Activated B cell treated with CpG ODN at 0.5 μM for 24 hours (primary cell): ENCODE results near the gene DNTTIP2. TPM values are rescaled to one million over a fixed set of nuclear protein-coding genes. Genes with fewer than 3 reads are reported as not detected.
"Not testable (repeated sequence)": the region's sequence is repeated elsewhere in the genome, so short reads cannot be mapped to it uniquely, and the experiment has no call there.

Experiments used
- ATAC-seq: fragments of 200-7000 bp; cut with Tn5 transposase; one replicate; pipeline ENCODE4 v1.10.0; 2021; ENCODE audit warnings: low read depth, mild to moderate bottlenecking, moderate library complexity
- CTCF ChIA-PET: fragments of 350-600 bp; sonication (Branson Sonifier 250); formaldehyde crosslinking; loops from one replicate; lab custom pipeline; 2021; ENCODE audit warnings: antibody characterized with exemption; lab: Charles Lee
- POLR2A ChIA-PET: fragments of 350-600 bp; sonication (Branson Sonifier 250); formaldehyde crosslinking; loops from one replicate; lab custom pipeline; 2021; ENCODE audit warnings: antibody characterized with exemption; lab: Charles Lee
- DNase-seq: peaks from one replicate; pipeline ENCODE4 v3.0.0; 2022
- H3K27ac Mint-ChIP-seq: one replicate; pipeline ENCODE4 v1.8.0; 2020; ENCODE audit warnings: mixed read lengths
- H3K27me3 Mint-ChIP-seq: one replicate; pipeline ENCODE4 v1.8.0; 2021; ENCODE audit warnings: mixed read lengths
- H3K36me3 Mint-ChIP-seq: one replicate; pipeline ENCODE4 v1.8.0; 2021; ENCODE audit warnings: low read depth, mixed read lengths
- H3K4me1 Mint-ChIP-seq: one replicate; pipeline ENCODE4 v1.8.0; 2021; ENCODE audit warnings: mixed read lengths
- H3K4me3 Mint-ChIP-seq: one replicate; pipeline ENCODE4 v1.8.0; 2020; ENCODE audit warnings: mild to moderate bottlenecking, mixed read lengths
- H3K9me3 Mint-ChIP-seq: one replicate; pipeline ENCODE4 v1.8.0; 2020; ENCODE audit warnings: mixed read lengths
- intact Hi-C: fragments of 100-400 bp; cut with micrococcal nuclease; formaldehyde crosslinking; loops from one replicate; pipeline ENCODE4 v1.15.1; 2024
- total RNA-seq: library from RNA; stranded (reverse); gene quantifications from 2 replicates; pipeline ENCODE4 v1.2.3, GENCODE V29; 2022
- TF ChIP-seq, protein P1 (sequence below): fragments of 200-600 bp; IDR thresholded peaks from one replicate; pipeline ENCODE4 v1.8.0; 2022; ENCODE audit warnings: antibody characterized with exemption, mild to moderate bottlenecking

The DNTTIP2 gene
- total RNA-seq, 1 donor from 2014 or later = 69.7 TPM

DNA sequence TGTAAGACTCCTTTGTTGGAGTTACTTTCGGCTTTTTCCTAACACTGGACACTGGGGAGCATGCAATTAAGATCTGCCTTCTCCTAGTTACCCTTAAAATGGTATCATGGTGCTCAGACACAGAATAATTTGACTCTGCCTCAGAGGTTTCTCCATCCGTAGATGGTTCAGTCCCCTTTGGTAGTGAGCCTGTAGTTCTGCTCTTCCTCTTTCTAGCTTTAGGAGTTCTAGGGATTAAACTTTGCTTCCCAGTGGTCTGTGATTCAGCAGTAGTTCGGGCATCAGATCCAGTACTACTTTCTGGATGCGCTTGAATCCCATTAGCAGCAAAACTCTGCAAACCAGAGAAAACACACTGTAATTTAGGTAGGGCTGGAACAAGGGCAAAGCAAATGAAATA is 1.5 kb downstream of the DNTTIP2 start:
- H3K9me3 Mint-ChIP-seq = no peaks in the 10 kb centered on the region
- H3K4me1 Mint-ChIP-seq = peaks cover 46% of the 10 kb centered on the region
- peak overlapping the region; percentile 96 for H3K4me3 Mint-ChIP-seq
- TF ChIP-seq, protein P1, sequence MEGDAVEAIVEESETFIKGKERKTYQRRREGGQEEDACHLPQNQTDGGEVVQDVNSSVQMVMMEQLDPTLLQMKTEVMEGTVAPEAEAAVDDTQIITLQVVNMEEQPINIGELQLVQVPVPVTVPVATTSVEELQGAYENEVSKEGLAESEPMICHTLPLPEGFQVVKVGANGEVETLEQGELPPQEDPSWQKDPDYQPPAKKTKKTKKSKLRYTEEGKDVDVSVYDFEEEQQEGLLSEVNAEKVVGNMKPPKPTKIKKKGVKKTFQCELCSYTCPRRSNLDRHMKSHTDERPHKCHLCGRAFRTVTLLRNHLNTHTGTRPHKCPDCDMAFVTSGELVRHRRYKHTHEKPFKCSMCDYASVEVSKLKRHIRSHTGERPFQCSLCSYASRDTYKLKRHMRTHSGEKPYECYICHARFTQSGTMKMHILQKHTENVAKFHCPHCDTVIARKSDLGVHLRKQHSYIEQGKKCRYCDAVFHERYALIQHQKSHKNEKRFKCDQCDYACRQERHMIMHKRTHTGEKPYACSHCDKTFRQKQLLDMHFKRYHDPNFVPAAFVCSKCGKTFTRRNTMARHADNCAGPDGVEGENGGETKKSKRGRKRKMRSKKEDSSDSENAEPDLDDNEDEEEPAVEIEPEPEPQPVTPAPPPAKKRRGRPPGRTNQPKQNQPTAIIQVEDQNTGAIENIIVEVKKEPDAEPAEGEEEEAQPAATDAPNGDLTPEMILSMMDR = no peak
- CTCF ChIA-PET = no interaction called here
- DNase-seq (no peak), ATAC-seq (no peak)
- H3K36me3 Mint-ChIP-seq = peaks cover 55% of the 10 kb centered on the region
- intact Hi-C loops = loop anchor here (10.0 kb wide), 1 partner anchor 1043 kb away; the partner anchor contains the start of gene RPL5
- POLR2A ChIA-PET = no interaction called here
- peak overlapping the region; percentile 37 for H3K27ac Mint-ChIP-seq
- no peaks in the 10 kb centered on the region for H3K27me3 Mint-ChIP-seq

DNA sequence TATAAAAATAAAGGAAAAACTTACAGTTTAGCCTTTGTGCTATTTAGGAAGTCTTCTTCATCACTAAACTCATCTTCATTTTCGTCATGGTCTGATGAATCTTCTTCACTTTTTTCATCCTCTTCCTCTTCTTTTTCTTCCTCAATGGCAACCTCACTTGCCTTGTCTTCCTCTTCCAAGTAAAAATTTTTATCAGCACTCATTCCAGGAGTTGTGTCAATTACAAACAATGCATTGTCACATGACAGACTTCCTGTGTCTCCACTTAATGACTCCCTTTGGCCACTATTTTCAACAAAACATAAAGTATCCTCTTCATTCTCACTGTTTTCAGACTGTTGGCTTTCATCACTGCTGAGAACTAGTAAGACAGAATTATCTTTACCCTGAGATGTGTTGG is 2.8 kb downstream of the DNTTIP2 start:
- H3K4me1 Mint-ChIP-seq = peaks cover 46% of the 10 kb centered on the region

DNA sequence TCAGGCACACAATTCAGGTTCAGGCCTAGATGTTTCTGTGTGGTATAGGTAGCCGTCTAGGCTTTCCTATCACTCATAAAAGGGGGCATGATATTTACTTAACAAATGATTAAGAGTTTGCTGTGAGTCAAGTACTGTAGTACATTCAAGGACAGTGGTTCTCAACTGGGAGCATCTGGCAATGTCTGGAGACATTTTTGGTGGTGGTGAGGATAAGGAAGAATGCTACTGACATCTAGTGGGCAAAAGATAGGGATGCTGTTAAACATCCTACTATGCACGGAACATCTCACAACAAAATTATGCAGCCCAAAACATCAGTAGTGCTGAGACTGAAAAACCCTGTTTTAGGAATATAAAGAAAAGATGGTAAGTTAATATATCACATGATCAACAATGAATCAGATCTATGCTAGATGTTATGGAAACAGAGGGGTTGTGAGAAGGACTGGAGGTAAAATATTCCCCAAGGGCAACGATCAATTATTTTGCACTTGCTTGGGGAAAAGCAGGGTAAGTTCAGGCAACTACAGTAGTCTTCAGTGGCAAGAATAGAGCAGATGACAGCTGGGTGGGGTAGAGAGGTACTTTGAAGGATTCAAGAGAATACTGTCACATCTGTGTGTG is 4.9 kb downstream of the DNTTIP2 start:
- no peak overlapping the region for H3K4me3 Mint-ChIP-seq
- ChIA-PET CTCF (no interaction called here), POLR2A (no interaction called here)
- intact Hi-C loops = loop anchor here (1.0 to 10.0 kb wide), 5 partner anchors 28 to 1039 kb away; partner anchors contain the start of gene RPL5
- H3K4me1 Mint-ChIP-seq = peaks cover 40% of the 10 kb centered on the region
- TF ChIP-seq, protein P1 = no peak
- no peaks in the 10 kb centered on the region for H3K9me3 Mint-ChIP-seq
- ATAC-seq (no peak), DNase-seq (no peak)
- no peak overlapping the region for H3K27ac Mint-ChIP-seq
- H3K27me3 Mint-ChIP-seq = no peaks in the 10 kb centered on the region
- peaks cover 82% of the 10 kb centered on the region for H3K36me3 Mint-ChIP-seq

More for the DNA sequence above, 2.8 kb downstream of the DNTTIP2 start:
- intact Hi-C loops = loop anchor here (10.0 kb wide), 1 partner anchor 1041 kb away; the partner anchor contains the start of gene RPL5
- Mint-ChIP-seq H3K36me3 (peaks cover 68% of the 10 kb centered on the region), H3K4me3 (peak overlapping the region; percentile 96), H3K27me3 (no peaks in the 10 kb centered on the region), H3K9me3 (no peaks in the 10 kb centered on the region), H3K27ac (peak overlapping the region; percentile 32)
- POLR2A ChIA-PET = no interaction called here
- TF ChIP-seq, protein P1 = no peak
- DNase-seq (no peak), ATAC-seq (no peak)
- CTCF ChIA-PET = no interaction called here

DNA sequence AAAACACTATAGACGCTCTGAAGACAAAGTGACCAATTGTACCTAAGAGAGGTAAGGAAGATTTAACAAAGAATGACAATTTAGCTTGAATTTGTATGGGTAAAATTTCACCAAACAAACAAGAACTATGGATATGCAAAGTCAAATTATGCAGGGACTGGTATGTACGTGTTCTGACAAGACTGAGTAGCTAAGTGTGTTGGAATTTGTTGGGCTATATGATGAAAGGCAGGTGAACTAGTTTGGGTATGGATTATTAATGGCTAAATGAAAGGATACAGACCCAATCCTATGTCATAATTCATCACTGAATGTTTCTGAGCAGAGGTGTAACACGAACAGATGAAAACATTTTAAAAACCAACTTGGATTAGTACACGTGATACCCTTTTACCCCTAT is 7.6 kb downstream of the DNTTIP2 start:
- Mint-ChIP-seq H3K36me3 (peaks cover 79% of the 10 kb centered on the region), H3K27ac (no peak overlapping the region), H3K27me3 (no peaks in the 10 kb centered on the region), H3K4me1 (peaks cover 13% of the 10 kb centered on the region), H3K9me3 (no peaks in the 10 kb centered on the region), H3K4me3 (no peak overlapping the region)
- no peak for ATAC-seq
- intact Hi-C loops = loop anchor here (10.0 kb wide), 1 partner anchor 1037 kb away; the partner anchor contains the start of gene RPL5
- POLR2A ChIA-PET = no interaction called here
- TF ChIP-seq, protein P1 = no peak
- CTCF ChIA-PET = interaction anchor here (1.5 kb wide), 1 partner anchor 242 kb away, joined by 4 read pairs; no protein-coding TSS in a partner anchor
- DNase-seq = no peak

DNA sequence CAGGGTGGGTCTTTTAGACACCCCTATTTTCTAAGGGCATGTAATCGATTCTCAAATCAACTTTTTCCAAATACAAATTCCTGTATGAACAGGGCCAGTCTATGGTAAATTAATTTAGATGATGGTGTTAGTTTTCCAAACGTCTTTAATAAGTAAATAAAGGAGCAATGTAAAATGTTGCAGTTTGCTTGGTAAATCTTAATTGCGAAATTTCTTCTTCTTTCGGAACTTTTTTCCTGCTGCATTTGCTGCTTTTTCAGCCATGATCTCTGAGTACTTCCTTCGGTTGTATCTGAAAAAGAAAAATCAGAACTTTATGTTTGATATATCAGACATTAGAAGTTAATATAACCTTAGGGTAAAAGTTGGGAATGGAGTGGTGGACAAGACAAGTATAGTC is 9.4 kb downstream of the DNTTIP2 start:
- ATAC-seq = no peak
- CTCF ChIA-PET = no interaction called here

DNA sequence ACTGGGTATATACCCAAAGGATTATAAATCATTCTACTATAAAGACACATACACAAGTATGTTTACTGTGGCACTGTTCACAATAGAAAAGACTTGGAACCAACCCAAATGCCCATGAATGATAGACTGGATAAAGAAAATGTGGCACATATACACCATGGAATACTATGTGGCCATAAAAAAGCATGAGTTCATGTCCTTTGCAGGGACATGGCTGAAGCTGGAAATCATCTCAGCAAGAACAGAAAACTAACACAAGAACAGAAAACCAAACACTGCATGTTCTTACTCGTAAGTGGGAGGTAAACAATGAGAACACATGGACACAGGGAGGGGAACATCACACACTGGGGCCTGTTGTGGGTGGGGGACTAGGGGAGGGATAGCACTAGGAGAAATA is 10.5 kb downstream of the DNTTIP2 start:
- H3K27ac Mint-ChIP-seq, DNase-seq, CTCF ChIA-PET, H3K9me3 Mint-ChIP-seq, H3K4me3 Mint-ChIP-seq, H3K27me3 Mint-ChIP-seq, ATAC-seq, intact Hi-C loops, H3K4me1 Mint-ChIP-seq: not testable (repeated sequence)
- H3K36me3 Mint-ChIP-seq = peaks cover 55% of the 10 kb centered on the region
- POLR2A ChIA-PET = interaction anchor here (0.7 kb wide), 1 partner anchor 197 kb away, joined by 3 read pairs; no protein-coding TSS in a partner anchor

More for the DNA sequence above, 9.4 kb downstream of the DNTTIP2 start:
- TF ChIP-seq, protein P1 = no peak
- H3K36me3 Mint-ChIP-seq = peaks cover 66% of the 10 kb centered on the region
- intact Hi-C loops = loop anchor here (10.0 kb wide), 1 partner anchor 1035 kb away; the partner anchor contains the start of gene RPL5
- no peaks in the 10 kb centered on the region for H3K9me3 Mint-ChIP-seq
- H3K27ac Mint-ChIP-seq = no peak overlapping the region
- POLR2A ChIA-PET = no interaction called here
- no peaks in the 10 kb centered on the region for H3K27me3 Mint-ChIP-seq
- DNase-seq = no peak
- H3K4me1 Mint-ChIP-seq = peaks cover 5% of the 10 kb centered on the region
- H3K4me3 Mint-ChIP-seq = no peak overlapping the region
